Stimulated activated CD4-positive, alpha-beta T cell treated with anti-CD3 and anti-CD28 coated beads, Interleukin-4, amount 100 ng/mL, for 4 hours (primary cell): Measurements from ENCODE around the gene C1orf226.

Experiments
- DNase-seq, 2 experiments: peaks; one replicate each; pipeline ENCODE4 v3.0.0-alpha.2; 2020

The C1orf226 gene

DNA sequence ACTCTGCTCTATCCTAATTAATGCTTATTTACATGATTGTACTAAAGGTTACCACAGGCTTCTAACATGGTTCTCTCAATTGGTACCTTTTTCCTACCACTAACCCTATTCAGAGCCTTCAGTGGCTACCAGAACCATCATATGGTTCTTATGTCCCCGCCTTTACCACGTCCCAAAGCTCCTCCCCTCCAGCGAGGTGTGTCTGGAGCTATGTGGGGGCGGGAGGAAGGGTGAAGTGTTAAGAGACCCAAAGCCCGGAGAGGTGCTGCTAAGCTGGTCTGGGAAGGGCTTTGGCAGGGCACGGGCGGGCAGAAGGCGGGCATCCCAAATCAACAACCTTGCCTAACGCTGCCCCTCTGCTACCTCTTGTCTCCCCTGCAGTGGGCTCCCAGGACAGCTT lies 14.9 kb upstream of the C1orf226 start:
- DNase-seq, result no peak

- DNase-seq, result no peak
These were observed 14.5 kb upstream of the C1orf226 start for GRCh38 chr1:162367073-162367472.

DNA sequence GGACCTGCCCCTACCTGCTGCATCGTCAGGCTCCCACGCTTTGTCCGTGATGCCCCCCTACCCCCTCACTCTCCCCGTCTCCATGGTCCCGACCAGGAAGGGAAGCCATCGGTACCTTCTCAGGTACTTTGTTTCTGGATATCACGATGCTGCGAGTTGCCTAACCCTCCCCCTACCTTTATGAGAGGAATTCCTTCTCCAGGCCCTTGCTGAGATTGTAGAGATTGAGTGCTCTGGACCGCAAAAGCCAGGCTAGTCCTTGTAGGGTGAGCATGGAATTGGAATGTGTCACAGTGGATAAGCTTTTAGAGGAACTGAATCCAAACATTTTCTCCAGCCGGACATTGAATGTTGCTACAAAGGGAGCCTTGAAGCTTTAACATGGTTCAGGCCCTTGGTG lies 13.8 kb upstream of the C1orf226 start:
- DNase-seq, result no peak

- no peak for DNase-seq
These were observed 13.1 kb upstream of the C1orf226 start for GRCh38 chr1:162368451-162368850.

DNA sequence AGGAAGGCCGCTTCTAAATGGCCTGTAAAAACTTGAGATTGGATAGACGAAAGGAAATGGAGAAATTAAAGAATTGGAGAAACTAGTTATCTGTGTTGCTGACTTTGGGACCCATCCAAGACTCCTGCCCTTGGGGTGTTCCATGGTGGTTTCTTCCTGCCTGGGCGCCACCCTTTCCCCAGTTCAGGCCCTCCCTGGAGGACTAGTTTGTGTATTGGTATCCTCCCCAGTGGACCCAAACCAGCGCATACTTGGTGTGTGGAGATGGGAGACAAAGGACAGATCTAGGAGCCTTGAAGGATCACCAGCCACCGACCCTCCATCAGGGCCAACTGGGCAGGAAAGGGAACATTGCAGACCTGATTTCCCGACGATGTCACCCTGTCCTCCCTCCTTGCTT lies 12.0 kb upstream of the C1orf226 start:
- no peak for DNase-seq

- DNase-seq, result no peak
These were observed 11.4 kb upstream of the C1orf226 start for GRCh38 chr1:162370161-162370560.

DNA sequence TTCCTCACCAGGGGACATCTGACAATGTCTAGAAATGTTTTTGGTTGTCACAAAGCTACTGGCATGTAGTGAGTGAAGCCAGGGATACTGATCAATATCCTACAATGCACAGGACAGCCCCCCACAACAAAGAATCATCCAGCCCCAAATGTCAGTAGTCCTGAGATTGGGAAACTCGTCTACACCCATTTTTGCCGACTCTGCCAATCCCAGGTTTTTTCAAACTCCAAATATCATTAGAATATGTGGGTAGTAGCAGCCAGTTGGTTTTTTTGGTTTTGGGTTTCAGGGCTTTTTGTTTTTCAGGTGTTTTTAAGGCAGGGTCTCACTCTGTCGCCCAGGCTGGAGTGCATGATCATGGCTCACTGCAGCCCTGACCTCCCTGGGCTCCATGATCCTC lies 10.8 kb upstream of the C1orf226 start:
- DNase-seq, result no peak

- no peak for DNase-seq
These were observed 9.9 kb upstream of the C1orf226 start for GRCh38 chr1:162371611-162372010.

- DNase-seq, result no peak
These were observed 9.1 kb upstream of the C1orf226 start for GRCh38 chr1:162372159-162373071.

- no peak for DNase-seq
These were observed 8.5 kb upstream of the C1orf226 start for GRCh38 chr1:162373072-162373427.

GRCh38 chr1:162373541-162374260 lies 7.8 kb upstream of the C1orf226 start:
- no peak for DNase-seq

- DNase-seq, result no peak
These were observed 7.1 kb upstream of the C1orf226 start for GRCh38 chr1:162374406-162374805.

GRCh38 chr1:162375463-162375862 lies 6.1 kb upstream of the C1orf226 start:
- DNase-seq, result no peak

- DNase-seq, result no peak
These were observed 4.8 kb upstream of the C1orf226 start, which contains the start of gene SPATA46 for GRCh38 chr1:162376691-162377090. Gene SPATA46 (minus strand): TSS chr1:162376854. CDS start chr1:162376790, 64 bp downstream.

DNA sequence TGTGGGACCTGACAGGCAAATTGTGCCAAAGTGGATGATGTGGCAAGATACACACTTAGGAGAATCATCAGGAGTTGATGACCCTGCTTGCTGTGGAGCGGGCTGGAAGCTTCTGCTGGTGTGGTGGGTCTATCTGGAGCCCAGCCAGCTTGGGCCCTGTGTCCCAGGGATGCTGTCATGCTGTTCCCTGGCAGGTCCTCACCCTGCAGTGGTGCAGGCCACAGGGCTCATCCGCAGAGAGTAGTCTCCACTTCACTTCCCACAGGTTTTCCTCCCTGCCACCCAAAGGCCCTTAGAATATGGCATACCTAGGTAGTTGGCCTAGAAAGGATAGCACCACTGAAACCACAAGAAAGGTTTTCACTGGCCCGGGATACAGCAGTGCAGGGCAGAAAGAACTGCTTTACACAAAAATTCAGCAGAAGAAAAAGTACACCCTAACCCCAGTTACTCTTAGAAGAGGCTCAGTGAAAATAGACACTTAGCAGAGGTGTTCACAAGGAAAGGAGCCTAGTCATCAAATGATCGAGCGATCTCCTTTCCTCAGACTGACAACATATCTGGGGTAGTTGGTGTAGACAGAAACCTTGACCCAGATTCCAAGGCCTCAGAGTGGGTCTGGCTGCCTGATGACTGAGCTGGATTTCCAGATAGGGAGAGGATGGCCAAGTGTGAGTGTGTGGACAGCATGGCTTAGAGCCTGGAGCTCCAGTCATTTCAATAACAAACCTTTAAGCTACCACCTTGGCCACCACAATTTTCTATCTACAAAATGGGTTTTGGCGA lies 1.3 kb upstream of the C1orf226 start:
- no peak for DNase-seq

- no peak for DNase-seq
These were observed 618 bp downstream of the C1orf226 start for GRCh38 chr1:162381941-162382750.

DNA sequence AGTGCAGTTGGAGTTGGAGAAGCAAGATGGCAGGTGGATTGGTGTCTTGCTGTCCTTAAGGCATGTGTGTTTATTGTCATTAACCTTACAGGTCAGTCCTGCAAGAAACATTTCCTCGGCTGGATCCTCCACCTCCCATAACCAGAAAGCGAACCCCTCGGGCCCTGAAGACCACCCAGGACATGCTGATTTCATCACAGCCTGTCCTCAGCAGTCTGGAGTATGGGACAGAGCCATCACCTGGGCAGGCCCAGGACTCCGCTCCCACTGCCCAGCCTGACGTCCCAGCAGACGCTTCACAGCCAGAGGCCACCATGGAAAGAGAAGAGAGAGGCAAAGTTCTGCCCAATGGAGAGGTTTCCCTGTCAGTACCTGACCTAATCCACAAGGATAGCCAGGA lies 1.6 kb downstream of the C1orf226 start:
- no peak for DNase-seq

DNA sequence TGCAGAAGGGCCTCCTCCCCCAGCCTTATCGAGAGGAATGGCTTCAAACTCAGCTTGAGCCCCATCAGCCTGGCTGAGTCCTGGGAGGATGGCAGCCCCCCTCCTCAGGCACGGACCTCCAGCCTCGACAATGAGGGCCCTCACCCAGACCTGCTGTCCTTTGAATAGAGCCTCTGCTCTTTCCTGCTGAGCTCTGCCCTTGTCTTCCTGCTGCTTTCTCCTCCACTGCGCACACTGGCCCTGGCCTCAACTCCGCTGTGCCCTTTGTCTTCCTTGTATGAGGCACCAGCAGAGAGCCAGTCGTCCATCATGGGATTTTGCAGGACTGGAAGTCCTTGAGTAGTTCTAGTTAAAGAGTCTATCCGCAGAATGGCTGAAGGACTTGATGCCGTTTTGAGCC lies 2.0 kb downstream of the C1orf226 start:
- no peak for DNase-seq

GRCh38 chr1:162384116-162384515 lies 2.6 kb downstream of the C1orf226 start:
- DNase-seq, result no peak

GRCh38 chr1:162384601-162385279 lies 3.2 kb downstream of the C1orf226 start:
- no peak for DNase-seq

GRCh38 chr1:162385280-162385623 lies 3.7 kb downstream of the C1orf226 start:
- no peak for DNase-seq

DNA sequence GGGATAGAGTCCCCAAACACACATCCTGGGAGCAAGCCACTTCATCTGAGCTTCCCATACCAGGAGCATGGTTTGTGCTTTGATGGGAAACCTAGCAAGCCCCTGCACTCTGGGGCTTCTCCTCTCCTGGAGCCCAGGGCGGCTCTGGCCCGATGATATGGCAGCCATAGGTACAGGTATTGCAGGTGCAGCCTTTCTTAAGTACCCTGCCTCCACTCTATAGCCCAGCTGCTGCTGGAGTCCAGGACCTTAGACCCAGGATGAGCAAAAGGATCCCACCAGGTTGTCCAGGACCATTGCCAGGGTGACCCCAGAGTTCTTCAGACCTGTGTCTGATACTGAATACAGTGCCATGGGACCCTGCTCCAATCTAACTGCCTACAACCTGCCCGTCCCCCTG lies 4.2 kb downstream of the C1orf226 start:
- no peak for DNase-seq
